Stimulated activated CD4-positive, alpha-beta T cell treated with anti-CD3 and anti-CD28 coated beads, Interleukin-15, amount 100 ng/mL, for 48 hours (primary cell): ENCODE results near the gene NTRK2.

Experiments
- DNase-seq, 2 donors: peaks; one replicate each; pipeline ENCODE4 v3.0.0-alpha.2; 2020; ENCODE audit warnings: low read depth in 2 of 2

The NTRK2 gene

GRCh38 chr9:84850830-84851392, 181.4 kb downstream of the NTRK2 start:
- no peak for DNase-seq

GRCh38 chr9:84851935-84852585, 182.5 kb downstream of the NTRK2 start:
- DNase-seq = no peak

GRCh38 chr9:84852617-84853301, 183.2 kb downstream of the NTRK2 start:
- DNase-seq = no peak

- DNase-seq = no peak
Observed at GRCh38 chr9:84856181-84856632, 186.7 kb downstream of the NTRK2 start.

- DNase-seq = no peak
Observed at GRCh38 chr9:84857211-84857610, 187.7 kb downstream of the NTRK2 start.

GRCh38 chr9:84858364-84858763, 188.8 kb downstream of the NTRK2 start:
- no peak for DNase-seq

GRCh38 chr9:84860249-84861115, 191.0 kb downstream of the NTRK2 start:
- no peak for DNase-seq

- no peak for DNase-seq
Observed at GRCh38 chr9:84861455-84861854, 191.9 kb downstream of the NTRK2 start.

GRCh38 chr9:84862308-84862707, 192.8 kb downstream of the NTRK2 start:
- DNase-seq = no peak

GRCh38 chr9:84862810-84863287, 193.3 kb downstream of the NTRK2 start:
- no peak for DNase-seq

- no peak for DNase-seq
Observed at GRCh38 chr9:84863372-84863771, 193.8 kb downstream of the NTRK2 start.

- DNase-seq = no peak
Observed at GRCh38 chr9:84866396-84867175, 197.1 kb downstream of the NTRK2 start.

GRCh38 chr9:84867186-84867585, 197.7 kb downstream of the NTRK2 start:
- DNase-seq = no peak

- DNase-seq = no peak
Observed at GRCh38 chr9:84869091-84869490, 199.6 kb downstream of the NTRK2 start.

GRCh38 chr9:84871983-84872382, 202.5 kb downstream of the NTRK2 start:
- no peak for DNase-seq

GRCh38 chr9:84874022-84874421, 204.5 kb downstream of the NTRK2 start:
- no peak for DNase-seq

- no peak for DNase-seq
Observed at GRCh38 chr9:84874596-84874995, 205.1 kb downstream of the NTRK2 start.

GRCh38 chr9:84875193-84875592, 205.7 kb downstream of the NTRK2 start:
- DNase-seq = no peak

- no peak for DNase-seq
Observed at GRCh38 chr9:84879631-84880030, 210.1 kb downstream of the NTRK2 start.

- DNase-seq = no peak
Observed at GRCh38 chr9:84880835-84881234, 211.3 kb downstream of the NTRK2 start.

GRCh38 chr9:84886866-84887265, 217.3 kb downstream of the NTRK2 start:
- no peak for DNase-seq
